Kidney (tissue), 14 donors: ENCODE results near the gene CR1L. TPM values are rescaled to one million over a fixed set of nuclear protein-coding genes. Genes with fewer than 3 reads are reported as not detected.
A peak's percentile ranks its signal among the peaks of the same experiment; 100 is the strongest.
"Not testable (repeated sequence)": the region's sequence is repeated elsewhere in the genome, so short reads cannot be mapped to it uniquely, and the experiment has no call there.

Experiments used
- DNase-seq, 5 donors: peaks; one replicate each; pipeline ENCODE4 v3.0.0-alpha.2; 2013 to 2020
- FAIRE-seq: peaks from 2 replicates; lab custom pipeline; 2012; peaks lifted over from hg19 to GRCh38; lab: Jason Lieb, UNC
- H3K27ac ChIP-seq, 2 donors: one replicate each; pipeline ENCODE4 v1.7.0; 2013; ENCODE audit warnings: low read depth in 2 of 2, low read length in 2 of 2, inconsistent platforms in 1 of 2
- H3K27me3 ChIP-seq: one replicate; pipeline ENCODE4 v1.7.1; 2013; ENCODE audit warnings: low read length, inconsistent platforms; ENCODE audit not compliant: control insufficient read depth, insufficient read depth
- H3K36me3 ChIP-seq, 3 donors: one replicate each; pipeline versions ENCODE4 v1.7.0 to v1.7.1; 2013; ENCODE audit warnings: low read length in 3 of 3, control low read depth in 1 of 3, inconsistent platforms in 1 of 3; ENCODE audit not compliant: insufficient read depth in 3 of 3, control insufficient read depth in 2 of 3
- H3K4me1 ChIP-seq, 3 donors: one replicate each; pipeline versions ENCODE4 v1.7.0 to v1.7.1; 2013; ENCODE audit warnings: low read length in 3 of 3, inconsistent platforms in 1 of 3, low read depth in 1 of 3; ENCODE audit not compliant: control insufficient read depth in 2 of 3, insufficient read depth in 2 of 3
- H3K4me3 ChIP-seq, 3 donors: one replicate each; pipeline versions ENCODE4 v1.7.0 to v1.8.1; 2013; ENCODE audit warnings: low read length in 3 of 3, control low read depth in 1 of 3, inconsistent platforms in 1 of 3
- H3K9ac ChIP-seq, 3 donors: one replicate each; pipeline versions ENCODE4 v1.7.0 to v1.7.1; 2013; ENCODE audit warnings: low read length in 3 of 3, control low read depth in 1 of 3, inconsistent platforms in 1 of 3
- H3K9me3 ChIP-seq, 3 donors: one replicate each; pipeline versions ENCODE4 v1.7.0 to v1.7.1; 2013; ENCODE audit warnings: low read length in 3 of 3, control low read depth in 1 of 3, inconsistent platforms in 1 of 3; ENCODE audit not compliant: control insufficient read depth in 2 of 3, insufficient read depth in 1 of 3
- CTCF ChIP-seq: IDR thresholded peaks from 3 replicates; pipeline ENCODE4 v1.5.1; 2012; ENCODE audit warnings: mild to moderate bottlenecking, moderate library complexity, borderline replicate concordance; ENCODE audit not compliant: insufficient read depth; ENCODE audit errors: extremely low read depth
- intact Hi-C: fragments of 100-400 bp; cut with DNase I; formaldehyde crosslinking; loops from one replicate; pipeline ENCODE4 v1.11.1; 2022
- polyA plus RNA-seq: library from polyadenylated mRNA; stranded (reverse); fragments of 350-450 nt; fragmentation: Illumina TruSeq; extraction: RNeasy Lipid Tissue Mini Kit (QIAGEN cat#74804); gene quantifications from one replicate; pipeline ENCODE4 v1.2.3, GENCODE V29; 2014; ENCODE audit warnings: low read depth, low replicate concordance; ENCODE audit not compliant: insufficient read depth
- total RNA-seq: library from RNA; stranded (reverse); fragmentation: NEBNext Ultra II Directional; extraction: Animal tissue kit (Norgen Biotek cat#: 25700); gene quantifications from one replicate; pipeline ENCODE4 v1.2.1, GENCODE V29; 2021
- donor health status: control.
- donor health status: control.
- donor health status: control.
- donor health status: control.
- donor health status: control.
- donor health status: DM: yes; HTN: yes; CAD: no.
- donor health status: Normal renal cell carcinoma (clear cell type).

CR1L gene
- total and polyA plus RNA-seq, 2 donors from 2014 or later = 0.44 to 1.4 TPM

GRCh38 chr1:207672522-207673130 is 27.7 kb downstream of the CR1L start:
- Histone ChIP-seq H3K27me3 (peaks cover 16% of the 10 kb centered on the region), H3K9me3 (no peaks in the 10 kb centered on the region), H3K27ac (no peak overlapping the region), H3K4me3 (no peak overlapping the region), H3K36me3 (no peaks in the 10 kb centered on the region), H3K9ac (no peak overlapping the region), H3K4me1 (no peaks in the 10 kb centered on the region)
- DNase-seq (peak in 3 of 5 donors; percentile 32 to 76 (median 67)), FAIRE-seq (no peak)
- intact Hi-C loops = no loop called here
- TF ChIP-seq CTCF = peak; percentile 47

- no peaks in the 10 kb centered on the region for H3K4me1 ChIP-seq
- TF ChIP-seq CTCF = no peak
- H3K9me3 ChIP-seq = no peaks in the 10 kb centered on the region
- H3K36me3 ChIP-seq = no peaks in the 10 kb centered on the region
- no peak overlapping the region for H3K4me3 ChIP-seq
- FAIRE-seq = no peak
- intact Hi-C loops = no loop called here
- no peak overlapping the region for H3K27ac ChIP-seq
- no peak overlapping the region for H3K9ac ChIP-seq
- H3K27me3 ChIP-seq = peaks cover 13% of the 10 kb centered on the region
- no peak for DNase-seq
Measured at GRCh38 chr1:207673399-207673798, 28.5 kb downstream of the CR1L start.

- H3K27ac ChIP-seq = no peak overlapping the region
- intact Hi-C loops = no loop called here
- DNase-seq (no peak), FAIRE-seq (no peak)
- H3K9me3 ChIP-seq = no peaks in the 10 kb centered on the region
- H3K27me3 ChIP-seq = no peaks in the 10 kb centered on the region
- TF ChIP-seq CTCF = no peak
- H3K9ac ChIP-seq = no peak overlapping the region
- no peaks in the 10 kb centered on the region for H3K36me3 ChIP-seq
- H3K4me1 ChIP-seq = no peaks in the 10 kb centered on the region
- no peak overlapping the region for H3K4me3 ChIP-seq
Measured at GRCh38 chr1:207676153-207676552, 31.2 kb downstream of the CR1L start.

- H3K27ac ChIP-seq, H3K4me1 ChIP-seq, FAIRE-seq, H3K9me3 ChIP-seq, H3K36me3 ChIP-seq, DNase-seq, H3K4me3 ChIP-seq, H3K27me3 ChIP-seq, intact Hi-C loops, H3K9ac ChIP-seq: not testable (repeated sequence)
Measured at GRCh38 chr1:207680590-207681388, 35.9 kb downstream of the CR1L start.

- H3K4me1 ChIP-seq, DNase-seq, H3K27ac ChIP-seq, H3K9ac ChIP-seq, H3K9me3 ChIP-seq, intact Hi-C loops, FAIRE-seq, H3K4me3 ChIP-seq, H3K27me3 ChIP-seq, H3K36me3 ChIP-seq: not testable (repeated sequence)
Measured at GRCh38 chr1:207682872-207683434, 38.0 kb downstream of the CR1L start.

- H3K9ac ChIP-seq, DNase-seq, H3K4me1 ChIP-seq, intact Hi-C loops, FAIRE-seq, H3K9me3 ChIP-seq, H3K36me3 ChIP-seq, H3K27me3 ChIP-seq, H3K27ac ChIP-seq, H3K4me3 ChIP-seq: not testable (repeated sequence)
Measured at GRCh38 chr1:207690551-207690950, 45.6 kb downstream of the CR1L start.
